ENCODE measurements around the gene INSYN1. TPM values are rescaled to one million over a fixed set of nuclear protein-coding genes. Genes with fewer than 3 reads are reported as not detected.
"Not testable (repeated sequence)": the region's sequence is repeated elsewhere in the genome, so short reads cannot be mapped to it uniquely, and the experiment has no call there.

INSYN1 gene
- total and polyA plus RNA-seq, 9 donors: 0.43 to 86.3 (median 31.1) TPM

DNA sequence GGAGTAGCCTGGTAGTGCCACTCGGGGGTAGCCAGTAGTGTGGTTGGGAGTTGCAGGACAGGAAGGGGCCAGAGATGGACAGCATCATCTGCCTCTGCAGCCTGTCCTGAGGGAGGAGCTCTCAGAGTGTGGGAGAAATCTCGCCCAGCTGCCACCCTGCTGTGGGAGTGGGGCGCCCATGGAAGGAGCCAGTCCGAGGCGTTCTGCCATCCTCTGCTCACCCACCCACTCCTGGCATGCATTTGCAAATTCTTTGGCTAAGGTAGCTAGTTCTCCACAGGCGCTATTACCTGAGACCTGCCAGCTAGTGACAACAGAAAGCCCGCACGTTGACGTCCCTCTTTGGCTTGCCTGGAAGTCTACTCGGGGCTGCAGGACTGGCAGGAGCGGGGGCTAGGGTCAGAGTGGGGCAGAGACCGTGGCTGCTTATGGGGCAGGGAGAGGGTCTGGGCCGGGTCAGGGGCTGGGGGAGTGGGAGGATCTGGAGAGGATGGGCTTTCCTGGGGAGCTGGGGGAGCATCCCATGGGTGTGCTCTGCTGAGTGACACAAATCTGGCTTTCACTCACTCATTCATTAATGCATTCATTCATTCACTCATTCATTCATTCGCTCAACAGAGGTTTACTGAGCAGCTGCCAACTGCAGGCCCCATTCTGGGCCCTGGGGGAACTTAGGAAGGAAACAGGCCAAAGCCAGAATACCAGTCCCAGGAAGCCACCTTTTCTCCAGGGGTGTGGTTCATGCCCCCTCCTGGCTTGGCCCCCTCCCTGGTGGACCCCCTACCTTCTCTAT, 44.4 kb upstream of the INSYN1 start:
- H3K27me3 ChIP-seq: no peaks in the 10 kb centered on the region
- 90 to 94% (median 90%) methylated on average over 14 of the region's 14 CpGs for WGBS, 3 donors
- intact Hi-C loops (cut with DNase I): no loop called here

DNA sequence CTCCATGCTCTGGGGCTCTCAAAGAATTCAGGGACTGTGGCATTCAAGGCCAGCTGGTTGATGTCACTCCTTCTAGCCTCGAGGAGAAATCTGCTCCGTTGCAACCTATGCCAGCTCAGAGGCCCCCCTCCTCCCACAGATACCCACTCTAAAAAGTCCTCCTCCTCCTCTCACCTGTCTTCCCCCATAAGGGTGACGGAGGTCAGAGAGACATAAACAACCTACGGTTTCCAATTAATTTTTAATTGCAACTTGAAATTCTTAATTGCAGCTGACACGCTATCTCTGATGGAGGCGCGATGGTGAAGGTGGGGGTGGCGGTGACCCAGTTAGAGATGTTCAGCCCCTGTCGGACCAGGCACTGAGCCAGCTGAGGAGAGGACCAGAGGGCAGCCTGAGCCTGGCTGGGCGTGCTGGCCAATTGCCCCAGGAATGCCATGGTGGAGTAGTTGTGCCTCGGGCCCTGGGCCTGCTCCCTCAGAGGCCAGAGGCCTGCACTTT, 43.2 kb upstream of the INSYN1 start:
- no peak overlapping the region for H3K4me3 ChIP-seq
- TF ChIP-seq EP300 (IDR thresholded peaks at IDR 0.05) (no peak), POLR2A (IDR thresholded peaks at IDR 0.05) (no peak)
- TF ChIP-seq, protein P1, sequence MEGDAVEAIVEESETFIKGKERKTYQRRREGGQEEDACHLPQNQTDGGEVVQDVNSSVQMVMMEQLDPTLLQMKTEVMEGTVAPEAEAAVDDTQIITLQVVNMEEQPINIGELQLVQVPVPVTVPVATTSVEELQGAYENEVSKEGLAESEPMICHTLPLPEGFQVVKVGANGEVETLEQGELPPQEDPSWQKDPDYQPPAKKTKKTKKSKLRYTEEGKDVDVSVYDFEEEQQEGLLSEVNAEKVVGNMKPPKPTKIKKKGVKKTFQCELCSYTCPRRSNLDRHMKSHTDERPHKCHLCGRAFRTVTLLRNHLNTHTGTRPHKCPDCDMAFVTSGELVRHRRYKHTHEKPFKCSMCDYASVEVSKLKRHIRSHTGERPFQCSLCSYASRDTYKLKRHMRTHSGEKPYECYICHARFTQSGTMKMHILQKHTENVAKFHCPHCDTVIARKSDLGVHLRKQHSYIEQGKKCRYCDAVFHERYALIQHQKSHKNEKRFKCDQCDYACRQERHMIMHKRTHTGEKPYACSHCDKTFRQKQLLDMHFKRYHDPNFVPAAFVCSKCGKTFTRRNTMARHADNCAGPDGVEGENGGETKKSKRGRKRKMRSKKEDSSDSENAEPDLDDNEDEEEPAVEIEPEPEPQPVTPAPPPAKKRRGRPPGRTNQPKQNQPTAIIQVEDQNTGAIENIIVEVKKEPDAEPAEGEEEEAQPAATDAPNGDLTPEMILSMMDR (IDR thresholded peaks at IDR 0.05): no peak
- no peaks in the 10 kb centered on the region for H3K9me3 ChIP-seq
- H3K4me1 ChIP-seq (ENCODE audit: insufficient read depth): peaks cover 4% of the 10 kb centered on the region
- DNase-seq: no peak
- 64 to 70% (median 66%) methylated on average over 11 of the region's 11 CpGs for WGBS, 3 donors
- intact Hi-C loops (cut with DNase I): no loop called here
- no peak overlapping the region for H3K27ac ChIP-seq
- no peaks in the 10 kb centered on the region for H3K27me3 ChIP-seq
- H3K36me3 ChIP-seq: no peaks in the 10 kb centered on the region

More for the DNA sequence above, 44.4 kb upstream of the INSYN1 start:
- no peaks in the 10 kb centered on the region for H3K36me3 ChIP-seq
- no peak overlapping the region for H3K27ac ChIP-seq
- peaks cover 4% of the 10 kb centered on the region for H3K4me1 ChIP-seq (ENCODE audit: insufficient read depth)
- H3K9me3 ChIP-seq: no peaks in the 10 kb centered on the region
- DNase-seq: no peak
- H3K4me3 ChIP-seq: no peak overlapping the region
- TF ChIP-seq, protein P1 (IDR thresholded peaks at IDR 0.05): no peak
- no peak for TF ChIP-seq POLR2A (IDR thresholded peaks at IDR 0.05)
- no peak for TF ChIP-seq EP300 (IDR thresholded peaks at IDR 0.05)

DNA sequence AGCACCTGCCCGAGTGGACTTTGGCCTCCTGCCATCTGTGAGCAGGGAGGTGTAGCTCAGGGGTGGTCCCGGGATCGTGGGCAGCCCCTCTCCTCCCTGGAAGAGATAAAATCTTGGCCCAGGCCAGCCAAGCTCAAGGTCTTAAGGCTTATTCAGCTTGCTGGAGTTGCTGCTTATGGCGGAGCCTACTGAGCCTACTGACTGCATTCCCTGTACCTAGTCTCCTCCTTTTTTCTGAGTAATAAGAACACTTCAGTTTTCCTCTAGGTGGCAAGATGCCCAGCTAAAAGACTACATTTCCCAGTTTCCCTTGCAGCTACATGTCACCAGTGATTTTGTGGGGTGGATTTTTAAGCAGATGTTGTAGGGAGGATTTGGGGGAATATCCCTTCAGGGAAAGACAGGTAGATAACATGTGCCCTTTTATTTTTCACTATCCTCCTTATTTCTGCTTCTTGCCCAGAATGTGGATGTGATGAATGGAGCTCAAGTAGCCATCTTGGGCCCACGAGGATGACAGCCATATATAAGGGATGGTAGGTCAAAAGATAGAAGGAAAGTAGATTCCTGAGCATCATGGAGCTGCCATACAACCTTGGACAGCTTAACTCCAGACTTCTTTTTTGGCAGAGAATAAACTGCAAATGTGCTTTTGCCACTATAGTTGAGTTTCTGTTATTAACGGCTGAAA, 41.4 kb upstream of the INSYN1 start:
- Histone ChIP-seq H3K36me3 (no peaks in the 10 kb centered on the region), H3K4me1 (ENCODE audit: insufficient read depth) (no peaks in the 10 kb centered on the region), H3K9me3 (no peaks in the 10 kb centered on the region), H3K27ac (no peak overlapping the region), H3K27me3 (no peaks in the 10 kb centered on the region), H3K4me3 (no peak overlapping the region)
- DNase-seq: no peak
- TF ChIP-seq EP300 (IDR thresholded peaks at IDR 0.05) (no peak), POLR2A (IDR thresholded peaks at IDR 0.05) (no peak)
- TF ChIP-seq, protein P1 (IDR thresholded peaks at IDR 0.05): no peak
- 52 to 58% (median 52%) methylated on average over 6 of the region's 6 CpGs for WGBS, 3 donors
- intact Hi-C loops (cut with DNase I): no loop called here

DNA sequence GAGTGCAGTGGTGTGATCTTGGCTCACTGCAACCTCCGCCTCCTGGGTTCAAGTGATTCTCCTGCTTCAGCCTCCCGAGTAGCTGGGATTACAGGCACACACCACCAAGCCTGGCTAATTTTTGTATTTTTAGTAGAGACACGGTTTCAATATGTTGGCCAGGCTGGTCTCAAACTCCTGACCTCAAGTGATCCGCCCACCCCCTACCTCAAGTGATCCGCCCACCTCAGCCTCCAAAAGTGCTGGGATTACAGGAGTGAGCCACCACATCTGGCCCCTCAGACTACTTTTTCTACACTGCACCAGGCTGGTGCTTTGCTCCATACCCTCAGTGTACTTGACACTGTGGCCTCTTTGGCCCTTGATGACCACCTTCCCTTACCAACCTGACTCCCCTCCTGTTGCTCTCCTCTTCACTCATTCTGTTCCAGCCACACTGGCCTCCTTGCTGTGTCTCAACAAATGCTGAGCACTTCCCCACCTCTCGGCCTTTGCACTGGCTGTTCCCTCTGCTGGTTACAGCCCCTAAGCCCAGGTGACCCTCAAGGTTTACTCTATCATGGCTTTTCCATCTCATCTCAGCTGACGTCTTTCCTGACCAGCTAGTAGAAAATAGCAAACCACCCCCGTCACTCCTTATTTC, 39.9 kb upstream of the INSYN1 start:
- H3K27ac ChIP-seq; H3K36me3 ChIP-seq; H3K4me3 ChIP-seq; H3K4me1 ChIP-seq (ENCODE audit: insufficient read depth); DNase-seq; H3K27me3 ChIP-seq; H3K9me3 ChIP-seq; intact Hi-C loops (cut with DNase I): not testable (repeated sequence)
- 89 to 93% (median 90%) methylated on average over 8 of the region's 8 CpGs for WGBS, 3 donors

All from ovary (tissue), 9 donors.